NOMO-1 (cell line): ENCODE data around the gene GMPR2.

Experiments
- DNase-seq, 2 experiments: peaks; one replicate each; lab custom pipeline; 2025; ENCODE audit not compliant: unreplicated experiment in 2 of 2; lab: John Stamatoyannopoulos, UW

GMPR2 gene

DNA sequence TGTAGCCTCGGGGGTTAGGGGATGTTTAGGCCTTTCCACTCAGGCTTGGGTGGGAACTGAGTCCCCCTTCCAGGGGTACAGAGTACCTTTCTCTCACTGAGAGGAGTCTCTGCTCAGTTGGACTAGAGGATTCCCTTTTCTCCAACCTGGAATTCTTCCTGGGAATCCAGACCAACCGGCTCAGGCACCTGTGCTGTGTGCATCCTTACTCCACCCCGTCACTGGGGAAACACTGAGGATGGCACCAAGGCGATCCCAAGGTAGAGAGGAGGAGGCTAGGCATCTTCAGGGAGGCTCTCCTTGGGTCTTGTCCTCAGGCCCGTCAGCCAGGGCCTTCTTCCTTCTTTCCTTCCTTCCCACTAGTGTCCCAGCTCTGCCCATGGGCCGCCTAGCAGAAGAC is 31.1 kb downstream of the GMPR2 start:
- DNase-seq = no peak

DNA sequence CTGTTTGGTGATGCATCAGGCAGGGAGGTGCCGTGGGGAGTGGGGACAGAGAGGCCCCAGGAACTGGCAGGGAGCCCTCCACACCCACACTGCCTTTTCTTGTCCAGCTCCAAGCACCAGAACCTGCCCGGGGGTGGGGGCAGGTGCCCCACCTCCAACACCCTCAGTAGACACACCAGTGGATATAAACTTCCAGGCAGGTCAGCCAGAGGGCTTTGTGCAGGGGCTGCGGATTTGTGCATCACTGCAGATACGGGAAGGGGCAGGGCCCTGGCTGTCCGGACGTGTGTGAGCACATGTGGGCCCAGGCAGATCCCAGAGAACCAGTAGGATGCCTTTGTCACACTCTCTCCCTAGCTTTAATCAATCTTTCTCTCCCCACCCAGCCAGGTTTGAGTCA is 31.6 kb downstream of the GMPR2 start:
- no peak for DNase-seq

DNA sequence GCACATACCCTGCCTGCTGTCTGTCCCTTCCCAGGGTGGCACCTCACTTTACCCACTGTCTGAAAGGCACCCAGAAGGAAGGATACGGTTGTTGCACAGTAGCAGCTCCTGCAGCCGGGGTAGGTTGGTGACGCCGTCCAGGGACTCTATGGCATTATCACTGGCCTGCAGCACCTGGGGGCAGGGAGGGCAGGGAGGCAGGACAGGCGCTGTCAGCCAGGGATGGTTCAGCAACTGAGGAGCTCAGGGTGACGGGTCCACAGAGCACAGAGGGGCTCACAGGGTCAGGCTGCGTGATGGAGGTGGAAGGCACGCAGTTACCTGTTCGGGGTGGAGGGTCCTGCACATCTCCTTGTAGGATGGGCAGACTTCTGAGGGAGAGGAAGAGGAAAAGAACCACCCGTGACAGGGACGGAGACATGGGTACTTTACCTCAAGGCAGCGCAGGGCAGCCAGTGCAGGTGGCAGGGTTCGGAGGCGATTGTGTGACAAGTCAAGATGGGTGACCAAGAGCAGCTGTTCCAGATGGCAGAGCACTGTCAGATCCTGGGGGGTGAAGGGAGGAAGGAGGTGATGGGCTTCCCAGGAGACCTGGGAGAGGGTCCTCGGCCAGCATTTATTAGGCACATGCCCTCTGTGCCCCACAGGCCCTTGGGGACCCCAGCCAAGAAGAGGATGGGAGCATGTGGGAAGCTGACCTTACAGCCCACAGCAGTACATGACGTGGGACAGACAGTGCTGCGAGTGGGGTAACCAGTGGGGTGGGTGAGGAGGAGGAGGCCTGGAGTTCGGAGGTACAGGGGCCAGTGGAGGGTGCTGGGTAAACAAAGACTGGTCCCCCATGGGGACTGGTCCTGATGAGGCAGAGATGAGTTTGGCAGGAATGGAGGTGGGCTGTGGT is 33.9 kb downstream of the GMPR2 start:
- DNase-seq = no peak

DNA sequence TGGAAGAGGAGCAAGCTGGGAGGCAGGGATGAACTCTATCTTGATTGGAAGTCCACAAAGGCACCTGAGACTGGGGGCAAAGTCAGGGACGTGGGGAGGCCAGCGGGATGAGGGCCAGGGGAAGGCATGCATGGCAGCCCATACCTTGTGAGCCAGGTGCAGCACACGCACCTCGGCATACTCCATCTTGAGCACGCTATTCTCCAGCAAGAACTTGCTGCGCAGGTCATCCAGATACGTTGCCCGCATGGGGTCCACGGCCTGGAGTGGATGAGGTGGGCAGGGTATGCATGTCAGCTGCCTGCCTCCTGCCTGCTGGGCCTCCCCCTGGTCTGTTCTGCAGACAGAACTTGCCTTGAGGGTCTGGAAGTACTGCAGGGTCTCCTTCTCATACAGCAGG is 34.8 kb downstream of the GMPR2 start:
- no peak for DNase-seq

DNA sequence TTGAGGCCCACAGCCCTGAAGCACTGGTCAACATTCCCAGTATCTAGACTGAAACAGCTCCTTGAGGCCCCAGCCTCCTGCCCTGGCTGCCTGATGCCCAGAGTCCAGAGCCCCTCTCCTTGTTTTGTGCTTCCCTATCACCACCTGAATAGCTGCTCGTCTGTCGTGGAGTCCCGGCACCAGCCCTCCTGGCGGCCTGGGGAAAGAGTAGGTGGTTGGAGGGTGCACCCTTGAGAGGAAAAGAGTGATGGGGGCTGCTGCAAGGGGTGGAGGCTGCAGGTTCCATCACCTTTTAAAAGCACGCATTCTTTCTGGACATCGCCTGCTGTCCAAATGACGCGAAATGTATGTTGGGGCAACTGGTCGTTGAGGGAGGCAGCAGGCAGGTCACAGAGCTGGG is 35.5 kb downstream of the GMPR2 start:
- no peak for DNase-seq

DNA sequence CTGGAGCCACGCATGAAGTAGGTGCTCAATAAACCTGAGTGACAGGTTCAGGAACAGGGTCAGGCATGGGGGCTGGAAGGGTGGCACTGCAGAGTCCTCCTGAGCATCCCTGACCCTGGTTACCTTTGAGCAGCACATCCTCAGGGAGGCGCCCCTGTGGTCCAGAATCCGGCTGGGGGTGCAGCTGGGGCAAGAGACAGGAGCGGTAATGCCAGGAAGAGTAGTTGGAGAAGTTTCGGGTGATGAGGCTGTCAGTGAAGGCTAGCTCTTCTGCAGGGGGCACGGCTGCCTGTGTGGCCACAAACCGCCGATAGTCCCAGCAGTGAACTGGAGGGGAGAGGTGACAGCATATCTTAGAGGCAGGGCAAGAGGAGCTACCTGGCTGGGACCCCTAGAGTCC is 36.6 kb downstream of the GMPR2 start:
- DNase-seq = no peak

DNA sequence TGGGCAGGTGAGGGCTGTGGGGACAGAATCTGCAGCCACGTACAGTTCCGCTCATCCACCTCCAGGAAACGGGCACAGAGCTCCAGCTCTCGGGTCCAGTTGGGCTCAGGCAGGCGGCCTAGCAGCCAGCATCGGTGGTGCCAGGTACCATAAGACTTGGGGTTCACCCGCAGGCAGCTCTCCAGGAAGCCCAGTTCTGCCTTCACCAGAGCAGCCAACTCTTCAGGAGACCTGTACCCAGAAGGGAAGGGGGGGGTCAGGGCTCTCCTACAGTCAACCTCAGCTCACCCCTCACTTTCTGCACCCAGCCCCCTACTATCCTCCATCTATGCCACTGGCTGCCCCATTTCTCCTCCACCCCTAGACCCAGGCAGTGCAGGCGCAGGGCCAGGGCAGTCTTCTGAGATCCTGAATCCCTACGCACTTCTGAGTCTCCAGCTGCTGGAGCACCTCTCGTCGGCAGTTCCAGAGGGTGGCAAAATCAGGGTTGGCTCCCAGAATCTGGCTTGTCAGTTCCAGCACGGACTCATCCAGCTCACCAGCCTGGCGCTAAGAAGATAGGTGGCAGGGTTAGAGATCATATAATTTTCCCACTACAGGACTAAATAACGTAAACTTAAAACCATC is 37.3 kb downstream of the GMPR2 start:
- DNase-seq = no peak

DNA sequence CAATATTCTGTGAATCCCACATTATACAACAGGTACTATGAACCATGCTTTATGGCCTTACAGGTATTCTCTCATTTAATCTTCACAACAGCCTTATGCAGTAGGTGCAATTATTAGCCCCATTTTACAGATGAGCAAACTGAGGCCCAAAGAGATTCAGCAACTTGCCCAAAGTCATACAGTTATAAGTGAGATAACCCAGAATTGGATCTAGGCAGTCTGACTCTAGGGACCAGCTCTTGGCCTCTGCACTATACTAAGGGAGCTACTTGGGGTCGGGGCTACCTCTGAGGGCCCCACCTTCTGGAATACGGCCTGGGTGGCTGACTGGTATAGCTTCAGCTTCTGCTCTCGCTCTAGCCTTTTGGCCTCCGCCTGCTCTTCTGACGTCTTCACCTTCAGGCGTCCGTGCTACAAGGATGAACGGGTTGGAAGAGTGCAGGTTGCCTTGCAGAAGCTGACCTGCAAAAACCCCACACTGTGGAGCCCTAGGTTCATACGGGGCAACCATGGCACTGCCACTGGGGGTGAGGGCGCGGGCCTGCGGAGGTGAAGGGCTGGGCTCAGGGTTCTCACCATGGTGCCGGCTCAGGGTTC is 37.9 kb downstream of the GMPR2 start:
- no peak for DNase-seq

DNA sequence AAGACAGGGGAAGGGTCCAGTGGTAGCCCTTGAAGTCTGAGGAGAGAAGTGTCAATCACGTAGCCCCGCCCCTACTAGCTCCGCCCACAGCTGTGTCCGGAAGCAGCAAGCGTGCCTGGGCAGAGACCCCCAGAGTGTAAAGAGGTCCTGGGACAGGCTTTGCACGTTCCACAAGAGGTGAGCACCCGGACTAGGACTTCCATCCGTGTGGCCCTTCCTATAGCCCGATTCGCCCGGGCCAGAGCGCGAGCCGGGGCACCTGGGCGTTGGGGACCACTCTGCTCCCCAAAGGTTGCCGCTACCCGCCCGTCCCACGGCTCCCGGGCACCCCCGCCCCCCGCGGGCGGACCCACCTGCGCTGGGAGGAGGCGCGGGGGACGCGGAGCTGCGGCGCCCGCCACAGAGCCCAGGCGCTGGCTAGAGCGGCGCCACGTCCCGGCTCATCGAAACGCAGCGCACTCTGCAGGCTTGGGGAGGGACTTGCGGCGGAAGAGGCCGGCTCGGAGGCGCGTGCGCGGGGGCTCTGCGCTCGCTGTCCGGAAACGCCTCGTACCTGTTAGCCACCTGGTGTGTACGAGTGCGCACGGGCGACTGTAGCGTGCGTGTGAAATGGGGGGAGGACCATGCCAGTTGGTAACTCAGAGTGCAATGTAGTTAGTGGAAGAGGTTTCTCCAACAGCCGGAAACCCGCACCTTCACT is 38.6 kb downstream of the GMPR2 start, which contains the start of gene RABGGTA:
TSS of gene RABGGTA (minus strand) at position 464 of the 700 bp plus-strand sequence. CDS start 482 bp downstream, outside the sequence.
- peak; percentile 78 to 91 for DNase-seq

DNA sequence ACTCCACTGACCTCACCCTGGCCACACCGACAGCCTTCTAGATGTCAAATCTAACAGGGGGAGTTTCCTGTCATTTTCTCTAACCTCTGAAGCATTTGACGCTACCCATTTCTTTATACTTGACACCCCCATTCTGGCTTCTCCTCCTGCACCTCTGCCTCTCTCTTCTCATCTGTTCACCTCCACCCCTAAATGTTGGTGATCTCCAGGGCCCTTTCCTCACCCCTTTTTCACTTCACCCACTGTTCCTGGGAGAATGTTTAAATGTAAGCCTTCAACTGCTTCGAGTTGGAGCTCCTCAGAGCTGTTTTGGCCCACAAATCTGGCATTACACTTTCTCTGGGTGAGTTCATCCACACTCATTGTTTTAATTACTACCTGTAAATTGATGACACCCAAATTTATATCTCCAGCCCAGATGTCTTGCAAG is 39.1 kb downstream of the GMPR2 start:
- DNase-seq = no peak

DNA sequence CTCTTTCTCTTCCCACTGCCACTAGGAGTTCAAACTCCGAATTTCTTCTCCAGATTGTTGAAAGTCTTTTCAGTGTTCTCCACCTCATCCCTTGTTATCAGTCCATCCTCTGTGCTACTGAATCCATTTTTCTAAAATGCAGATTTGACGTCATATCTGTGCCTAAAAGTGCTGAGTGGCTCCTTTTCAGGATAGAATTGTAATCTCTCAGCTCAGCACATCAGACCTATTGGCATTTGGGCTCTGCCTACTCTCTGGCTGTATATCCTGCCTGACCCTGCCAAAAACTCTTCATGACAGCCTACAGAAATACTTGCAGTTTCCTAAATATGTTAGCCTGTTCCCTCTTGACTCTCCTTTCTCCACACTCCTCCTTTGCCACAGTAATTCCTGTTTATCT is 39.7 kb downstream of the GMPR2 start:
- no peak for DNase-seq

DNA sequence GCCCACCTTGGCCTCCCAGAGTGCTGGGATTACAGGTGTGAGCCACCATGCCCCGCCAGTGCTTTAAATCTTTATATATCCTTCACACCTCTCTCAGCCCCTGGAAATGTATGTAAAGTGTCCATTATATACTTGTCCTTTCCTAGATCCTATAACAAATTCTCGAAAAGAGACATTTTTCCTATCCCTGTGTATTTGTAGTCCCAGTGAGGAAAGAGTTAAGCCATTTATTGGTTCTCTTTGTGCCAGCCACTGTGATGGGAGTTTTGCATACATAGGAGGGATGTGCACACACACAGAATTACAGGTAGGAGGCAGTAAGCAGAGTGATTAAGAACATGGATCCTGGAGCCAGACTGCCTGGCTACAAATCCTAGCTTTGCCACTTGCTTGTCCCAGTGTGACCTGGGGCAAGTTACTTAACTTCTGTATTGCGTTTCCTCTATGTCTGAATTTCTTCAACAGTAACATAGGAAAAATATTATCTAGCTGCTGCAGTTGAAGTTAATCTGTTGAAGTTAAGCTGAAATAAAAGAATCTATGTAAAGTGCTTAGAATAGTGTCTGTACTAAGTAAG is 40.8 kb downstream of the GMPR2 start:
- no peak for DNase-seq

DNA sequence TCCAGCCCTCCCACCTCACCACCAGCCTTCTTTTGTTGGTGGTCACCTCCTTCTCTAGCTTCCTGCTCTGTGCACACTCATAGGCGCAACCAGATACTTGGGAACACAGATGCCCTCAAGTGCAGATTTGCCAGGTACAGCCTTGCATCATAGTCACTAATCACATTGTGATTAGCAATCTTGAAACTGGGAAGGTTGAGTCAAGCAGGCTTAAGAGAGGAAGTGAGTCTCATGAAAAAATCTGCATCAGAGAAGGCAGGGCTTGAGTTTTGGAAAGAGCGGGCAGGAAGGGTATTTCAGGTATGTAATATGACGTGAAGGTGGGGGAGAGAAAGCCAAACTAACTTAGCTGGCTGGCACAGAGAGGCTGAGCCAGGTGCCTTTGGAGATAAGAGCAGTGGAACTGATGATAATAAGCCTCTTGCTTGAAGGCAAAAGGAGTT is 41.4 kb downstream of the GMPR2 start:
- peak; percentile 75 to 92 for DNase-seq

DNA sequence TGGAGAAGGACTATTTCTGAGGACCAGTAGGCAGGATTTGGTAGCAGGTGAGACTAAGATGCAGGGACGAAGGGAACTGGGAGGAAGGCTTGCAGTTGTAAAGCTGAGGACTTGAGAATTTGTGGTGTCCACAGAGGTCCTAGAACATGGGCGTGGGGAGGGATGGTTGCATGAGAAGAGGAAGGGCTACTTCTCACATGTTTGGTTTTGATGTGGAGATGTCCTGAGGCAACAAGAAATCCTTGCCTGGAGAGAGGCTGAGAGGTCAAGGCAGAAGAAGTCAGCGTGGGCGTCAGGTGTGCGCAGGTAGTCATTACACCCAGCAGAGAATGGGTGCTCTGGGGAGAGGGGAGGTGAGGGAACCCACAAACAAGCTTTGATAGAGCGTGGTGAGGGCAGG is 44.3 kb downstream of the GMPR2 start:
- DNase-seq = no peak

DNA sequence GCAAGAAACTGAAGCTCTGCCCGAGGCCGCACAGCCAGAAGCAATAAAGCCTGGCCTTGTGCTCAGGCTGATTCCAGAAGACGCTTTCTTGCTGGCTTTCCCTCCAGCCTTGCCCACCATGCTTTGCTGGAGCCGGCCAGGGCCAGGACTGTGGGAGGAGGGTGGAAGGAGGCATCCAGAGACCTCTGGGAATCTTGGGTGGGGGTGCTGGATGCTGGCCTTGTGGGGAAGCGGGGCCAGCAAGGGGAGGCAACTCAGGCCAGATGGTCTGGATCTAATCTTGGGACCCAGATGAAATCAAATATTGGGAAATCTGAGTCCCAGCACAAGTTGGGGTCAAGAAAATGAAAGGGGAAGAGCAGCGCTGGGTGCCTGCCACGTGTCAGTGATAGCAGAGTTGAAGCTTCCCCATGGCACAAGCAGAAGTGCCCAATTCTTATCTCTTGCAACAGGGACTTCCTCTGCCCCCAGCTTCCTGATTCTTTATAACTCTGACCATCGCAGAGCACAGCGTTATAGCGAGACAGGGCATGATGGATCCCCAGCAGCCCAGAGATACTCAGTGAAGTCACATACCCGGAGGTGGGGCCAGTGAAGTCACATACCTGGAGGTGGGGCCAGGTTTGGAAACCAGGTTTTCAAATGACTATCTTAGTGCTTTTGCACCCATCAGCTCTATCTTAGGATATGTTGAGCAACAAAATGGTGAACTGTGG is 45.0 kb downstream of the GMPR2 start:
- peak; percentile 82 to 86 for DNase-seq

DNA sequence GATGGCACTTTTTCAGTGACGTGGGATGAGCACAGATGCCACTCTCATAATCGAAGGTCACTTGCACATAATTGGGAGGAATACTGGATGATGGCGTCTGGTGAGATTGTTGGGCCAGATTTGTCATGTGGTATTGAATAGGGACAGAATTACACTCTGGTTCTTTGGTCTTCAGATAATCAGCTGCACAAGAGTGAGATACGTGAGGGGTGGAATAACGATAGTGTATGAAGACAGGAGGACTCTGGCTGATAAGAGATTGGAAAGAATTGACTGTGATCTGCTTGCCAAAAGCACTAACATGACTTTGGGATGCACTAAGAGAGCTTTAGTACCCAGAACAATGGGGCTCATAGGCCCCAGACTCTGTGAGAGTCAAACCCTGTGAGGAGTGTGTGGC is 45.7 kb downstream of the GMPR2 start:
- no peak for DNase-seq

DNA sequence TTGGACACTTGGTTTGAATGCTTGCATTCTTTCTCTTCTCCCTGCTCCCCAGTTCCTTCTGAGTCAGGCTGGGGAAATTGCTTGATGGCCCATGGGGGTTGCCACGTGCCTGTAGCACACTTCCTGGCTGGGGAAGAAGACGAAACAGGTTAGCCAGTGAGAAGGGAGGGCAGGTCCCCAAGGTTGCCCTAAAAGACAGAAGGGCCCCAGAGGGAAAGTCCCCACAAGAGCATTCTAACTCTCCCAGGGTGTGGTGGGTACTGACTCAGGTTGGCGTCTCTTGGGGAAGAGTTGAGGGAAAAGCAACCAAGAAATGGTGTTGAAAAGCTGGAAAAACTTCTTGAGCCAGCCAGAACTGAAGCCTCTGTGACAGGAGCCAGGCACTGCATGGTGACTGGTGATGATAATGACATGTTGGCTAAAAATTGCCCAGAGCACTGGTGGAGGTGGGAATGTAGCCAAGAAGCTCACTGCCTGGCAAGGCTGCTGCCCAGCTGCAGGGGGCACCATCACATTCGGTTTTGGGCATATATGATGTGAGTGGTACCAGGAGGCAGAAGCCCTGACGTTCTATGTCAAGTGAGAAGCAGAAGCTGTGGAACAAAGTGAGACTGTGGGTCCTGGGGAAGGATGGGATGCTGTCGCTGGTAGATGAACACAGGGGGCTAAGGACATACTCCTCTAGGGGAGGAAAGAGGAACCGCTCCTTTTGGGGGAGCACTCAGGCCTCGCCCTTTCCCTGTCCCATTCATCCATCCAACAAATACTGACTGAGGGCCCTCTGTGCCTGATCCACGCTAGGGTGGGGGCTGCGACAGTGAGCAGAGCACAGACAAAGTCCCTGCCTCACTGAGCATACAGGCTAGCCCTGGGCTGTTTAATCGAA is 46.8 kb downstream of the GMPR2 start:
- peak; percentile 3 to 11 for DNase-seq

DNA sequence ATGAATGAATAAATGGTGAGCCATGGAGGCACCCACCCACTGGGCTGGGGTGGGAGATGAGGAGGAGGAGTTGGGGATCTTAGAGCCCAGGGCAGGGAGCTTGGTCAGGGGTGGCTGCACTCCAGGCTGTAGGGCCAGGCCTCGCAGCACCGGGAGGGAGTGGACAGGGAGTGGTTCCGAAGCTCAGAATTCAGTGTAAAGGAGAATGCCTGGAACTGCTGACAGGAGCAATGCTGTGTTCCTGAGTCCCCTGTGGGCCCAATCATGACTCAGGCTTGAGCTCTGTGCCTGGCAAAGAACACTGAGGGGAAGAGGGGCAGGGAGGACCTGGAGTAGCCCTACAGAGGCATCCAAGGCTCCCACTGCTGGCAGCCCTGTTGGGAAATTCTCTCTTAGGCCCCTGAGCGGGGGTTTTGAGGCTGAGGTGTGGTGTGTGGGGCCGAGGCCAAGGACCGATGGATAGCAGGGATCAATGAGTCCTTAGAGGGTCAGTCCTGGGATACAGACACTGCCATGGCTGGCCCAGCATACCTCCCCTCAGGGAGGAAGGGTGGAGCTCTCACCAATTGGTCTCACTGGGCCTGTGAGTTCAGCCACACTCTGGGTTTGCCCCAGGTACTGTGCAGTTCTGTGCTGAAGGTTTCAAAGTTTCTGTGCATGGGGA is 48.2 kb downstream of the GMPR2 start:
- no peak for DNase-seq

DNA sequence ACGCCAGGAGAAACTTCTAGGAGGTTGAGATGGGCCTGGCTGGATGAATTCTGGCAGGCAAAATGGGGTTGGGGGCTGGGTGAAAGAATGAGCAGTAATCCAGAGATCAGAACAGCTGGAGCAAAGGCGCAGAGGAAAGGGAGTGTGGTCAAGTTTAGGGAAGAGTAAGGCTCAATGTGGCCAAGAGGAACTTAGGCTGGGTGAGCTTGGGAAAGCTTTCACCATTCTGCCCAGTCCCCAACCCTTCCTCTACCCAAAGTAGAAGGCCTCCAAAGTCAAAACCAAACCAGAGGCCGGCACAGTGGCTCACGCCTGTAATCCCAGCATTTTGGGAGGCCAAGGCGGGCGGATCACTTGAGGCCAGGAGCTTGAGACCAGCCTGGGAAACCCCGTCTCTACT is 48.9 kb downstream of the GMPR2 start:
- no peak for DNase-seq
